SK-N-SH (cell line): Measurements from ENCODE around the gene CEP19.

Experiments
- POLR2AphosphoS5 ChIP-seq: IDR thresholded peaks from 2 replicates; pipeline ENCODE4 v1.6.1; 2012; ENCODE audit warnings: low read depth, low read length
- RAD21 ChIP-seq: IDR thresholded peaks from 2 replicates; pipeline ENCODE4 v1.6.1; 2012; ENCODE audit warnings: mild to moderate bottlenecking, low read length
- YY1 ChIP-seq: IDR thresholded peaks from 2 replicates; pipeline ENCODE4 v1.4.0; 2012; ENCODE audit warnings: low read depth, mild to moderate bottlenecking

- TF ChIP-seq POLR2AphosphoS5 (no peak), RAD21 (no peak), YY1 (no peak)
These were observed 714 bp upstream of the CEP19 start for GRCh38 chr3:196712514-196713413.
